IMR-90 (cell line): ENCODE data around the gene OPRM1.

Experiments
- CEBPB ChIP-seq: IDR thresholded peaks from 2 replicates; pipeline ENCODE4 v1.6.1; 2012; ENCODE audit warnings: low read depth, low read length, improper control_type of control experiment
- FOS ChIP-seq: fragments of 150-350 bp; IDR thresholded peaks from 2 replicates; pipeline ENCODE4 v1.6.1; 2016; ENCODE audit warnings: low read depth, low read length
- MAFK ChIP-seq: IDR thresholded peaks from 2 replicates; pipeline ENCODE4 v1.6.1; 2012; ENCODE audit warnings: low read depth, low read length, improper control_type of control experiment
- MXI1 ChIP-seq: IDR thresholded peaks from 2 replicates; pipeline ENCODE4 v1.6.1; 2012; ENCODE audit warnings: low read depth, mild to moderate bottlenecking, low read length, moderate library complexity, borderline replicate concordance
- POLR2A ChIP-seq: IDR thresholded peaks from 2 replicates; pipeline ENCODE4 v1.6.1; 2012; ENCODE audit warnings: mild to moderate bottlenecking, low read depth, low read length
- RCOR1 ChIP-seq: IDR thresholded peaks from 2 replicates; pipeline ENCODE4 v1.6.1; 2012; ENCODE audit warnings: mild to moderate bottlenecking, low read length, improper control_type of control experiment; ENCODE audit not compliant: insufficient replicate concordance
- TF ChIP-seq, protein P1 (sequence below): conservative IDR thresholded peaks from 2 replicates; pipeline ENCODE4 v1.5.1; 2012; ENCODE audit warnings: mild to moderate bottlenecking, low read depth, low read length, improper control_type of control experiment

DNA sequence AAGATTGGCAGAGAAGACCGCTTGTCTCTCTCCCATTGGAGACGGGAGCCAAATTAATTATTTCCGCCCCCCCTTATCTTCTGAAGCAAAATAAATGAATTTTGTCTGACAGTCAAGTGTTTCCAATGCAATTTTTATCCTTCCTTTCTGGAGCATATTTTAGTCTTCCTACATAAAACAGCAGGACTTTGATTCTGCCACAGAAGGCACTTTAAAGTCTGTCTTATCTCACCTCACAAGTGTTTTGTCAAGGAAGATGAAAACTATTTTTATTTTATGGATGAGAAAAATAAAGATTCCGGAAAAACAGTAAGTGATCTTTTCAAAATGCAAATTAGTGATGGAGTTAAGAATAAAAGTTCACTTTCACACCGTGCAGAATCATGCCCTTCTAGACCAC, 140.4 kb downstream of the OPRM1 start:
- TF ChIP-seq, protein P1, sequence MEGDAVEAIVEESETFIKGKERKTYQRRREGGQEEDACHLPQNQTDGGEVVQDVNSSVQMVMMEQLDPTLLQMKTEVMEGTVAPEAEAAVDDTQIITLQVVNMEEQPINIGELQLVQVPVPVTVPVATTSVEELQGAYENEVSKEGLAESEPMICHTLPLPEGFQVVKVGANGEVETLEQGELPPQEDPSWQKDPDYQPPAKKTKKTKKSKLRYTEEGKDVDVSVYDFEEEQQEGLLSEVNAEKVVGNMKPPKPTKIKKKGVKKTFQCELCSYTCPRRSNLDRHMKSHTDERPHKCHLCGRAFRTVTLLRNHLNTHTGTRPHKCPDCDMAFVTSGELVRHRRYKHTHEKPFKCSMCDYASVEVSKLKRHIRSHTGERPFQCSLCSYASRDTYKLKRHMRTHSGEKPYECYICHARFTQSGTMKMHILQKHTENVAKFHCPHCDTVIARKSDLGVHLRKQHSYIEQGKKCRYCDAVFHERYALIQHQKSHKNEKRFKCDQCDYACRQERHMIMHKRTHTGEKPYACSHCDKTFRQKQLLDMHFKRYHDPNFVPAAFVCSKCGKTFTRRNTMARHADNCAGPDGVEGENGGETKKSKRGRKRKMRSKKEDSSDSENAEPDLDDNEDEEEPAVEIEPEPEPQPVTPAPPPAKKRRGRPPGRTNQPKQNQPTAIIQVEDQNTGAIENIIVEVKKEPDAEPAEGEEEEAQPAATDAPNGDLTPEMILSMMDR = no peak
- TF ChIP-seq CEBPB (no peak), MAFK (no peak), MXI1 (no peak), RCOR1 (no peak), POLR2A (no peak), FOS (no peak)
